Thymus (tissue), 11 donors: Measurements from ENCODE around the gene DNM3. TPM values are rescaled to one million over a fixed set of nuclear protein-coding genes. Genes with fewer than 3 reads are reported as not detected.

ENCODE experiments used
- DNase-seq, 9 donors: peaks; one replicate each; pipeline ENCODE4 v3.0.0-alpha.2; 2013; ENCODE audit warnings: low spot score in 9 of 9, low read depth in 6 of 9, missing footprints in 1 of 9
- H3K27ac ChIP-seq, 2 donors: one replicate each; pipeline ENCODE4 v1.5.1; 2013; ENCODE audit warnings: control low read depth in 1 of 2, low read depth in 1 of 2, low read length in 1 of 2, mild to moderate bottlenecking in 1 of 2, moderate library complexity in 1 of 2
- H3K27me3 ChIP-seq, 2 donors: one replicate each; pipeline ENCODE4 v1.5.1; 2013; ENCODE audit warnings: low read length in 1 of 2; ENCODE audit not compliant: control insufficient read depth in 2 of 2, insufficient read depth in 1 of 2
- H3K36me3 ChIP-seq, 2 donors: one replicate each; pipeline ENCODE4 v1.5.1; 2013; ENCODE audit warnings: low read length in 1 of 2, mild to moderate bottlenecking in 1 of 2, moderate library complexity in 1 of 2; ENCODE audit not compliant: control insufficient read depth in 2 of 2, insufficient read depth in 2 of 2
- H3K4me1 ChIP-seq, 2 donors: one replicate each; pipeline ENCODE4 v1.5.1; 2013; ENCODE audit warnings: low read length in 2 of 2; ENCODE audit not compliant: control insufficient read depth in 2 of 2, insufficient read depth in 2 of 2
- H3K4me3 ChIP-seq, 2 donors: one replicate each; pipeline ENCODE4 v1.5.1; 2013; ENCODE audit warnings: low read length in 2 of 2, control low read depth in 1 of 2, mild to moderate bottlenecking in 1 of 2
- H3K9me3 ChIP-seq, 2 donors: one replicate each; pipeline ENCODE4 v1.5.1; 2013; ENCODE audit warnings: low read length in 1 of 2, mild to moderate bottlenecking in 1 of 2; ENCODE audit not compliant: control insufficient read depth in 2 of 2, insufficient read depth in 1 of 2
- WGBS: extraction: QIAGEN DNeasy Blood & Tissue Kit; methylation state at CpG from one replicate; pipeline ENCODE4 v1.1.7; 2013; 5-methylcytosine and 5-hydroxymethylcytosine counted together
- polyA plus RNA-seq: library from polyadenylated mRNA; stranded (reverse); fragments of 200-250 nt; gene quantifications from one replicate; pipeline ENCODE4 v1.2.3, GENCODE V29; 2013
- total RNA-seq: library from RNA; stranded (reverse); fragments of 120-200 nt; gene quantifications from one replicate; pipeline ENCODE4 v1.2.4, GENCODE V29; 2013
- donor health status: healthy.

The DNM3 gene
- total and polyA plus RNA-seq, 2 donors, result 1.9 to 2.2 TPM

DNA sequence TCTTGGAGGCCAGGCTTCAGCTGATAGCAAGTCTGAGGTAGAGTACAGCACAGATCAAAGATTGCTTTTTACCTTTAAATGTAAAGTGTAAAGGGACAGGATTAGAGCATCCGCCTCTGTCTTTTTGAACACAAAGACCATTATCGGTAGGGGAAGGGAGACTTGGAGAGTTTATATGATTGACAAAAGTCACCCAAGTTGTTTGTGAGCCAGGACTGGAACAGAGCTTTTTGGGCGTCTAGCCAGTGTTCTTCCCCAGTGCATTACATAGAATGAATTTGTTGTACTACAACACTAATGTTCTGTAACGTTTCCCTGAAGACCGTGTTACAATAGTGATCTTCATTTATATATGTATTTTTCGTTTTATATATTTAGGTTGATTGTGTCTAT is 611.9 kb downstream of the DNM3 start:
- no peak for DNase-seq
- Histone ChIP-seq H3K4me3 (no peak overlapping the region), H3K36me3 (no peaks in the 10 kb centered on the region), H3K9me3 (no peaks in the 10 kb centered on the region), H3K27me3 (no peaks in the 10 kb centered on the region), H3K4me1 (peaks cover 0 to 11% of the 10 kb centered on the region in 2 donors), H3K27ac (no peak overlapping the region)
- WGBS, result 95% methylated on average over 6 of the region's 6 CpGs

DNA sequence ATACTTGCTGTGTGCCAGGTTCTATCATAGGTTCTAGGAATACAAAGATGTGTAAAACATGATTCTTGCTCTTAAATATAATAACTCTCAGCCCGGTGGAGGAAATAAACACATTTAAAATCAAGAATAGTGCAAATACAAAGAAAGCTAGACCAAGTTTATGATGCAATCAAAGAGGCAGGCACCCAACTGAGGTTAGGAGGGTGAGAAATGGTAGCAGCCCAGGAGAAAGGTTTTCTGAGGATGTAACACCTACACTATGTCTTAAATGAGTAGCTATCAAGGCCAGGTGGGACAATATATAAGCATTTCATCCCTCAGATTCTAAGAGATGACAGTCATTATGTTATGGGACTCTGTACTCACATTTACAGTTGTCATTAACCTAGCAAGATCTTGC is 612.3 kb downstream of the DNM3 start:
- Histone ChIP-seq H3K4me3 (no peak overlapping the region), H3K36me3 (no peaks in the 10 kb centered on the region), H3K27me3 (no peaks in the 10 kb centered on the region), H3K9me3 (no peaks in the 10 kb centered on the region), H3K4me1 (peaks cover 0 to 11% of the 10 kb centered on the region in 2 donors), H3K27ac (no peak overlapping the region)
- DNase-seq, result no peak
- WGBS, result 97% methylated on average over 1 of the region's 1 CpG

DNA sequence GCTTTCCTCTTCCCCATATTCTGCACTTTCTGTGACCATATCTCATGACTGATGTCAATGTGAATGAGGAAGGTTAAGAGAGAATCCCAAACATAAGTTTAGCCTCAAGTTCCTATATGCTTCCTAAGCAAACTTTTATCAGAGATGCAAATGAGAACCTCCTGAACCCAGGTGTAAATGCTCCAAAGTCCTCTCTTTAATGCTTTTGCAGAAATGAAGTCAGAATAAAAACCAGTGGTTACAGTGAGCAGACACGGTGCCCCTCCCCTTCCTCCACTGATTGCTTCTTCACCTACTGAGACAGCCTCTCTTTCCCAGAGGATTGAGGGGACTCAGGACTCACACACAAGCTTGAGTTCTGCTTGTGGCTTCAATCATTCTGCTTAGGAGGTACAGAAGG is 614.2 kb downstream of the DNM3 start:
- Histone ChIP-seq H3K36me3 (no peaks in the 10 kb centered on the region), H3K27ac (no peak overlapping the region)
- WGBS, result 100% methylated on average over 1 of the region's 1 CpG

DNA sequence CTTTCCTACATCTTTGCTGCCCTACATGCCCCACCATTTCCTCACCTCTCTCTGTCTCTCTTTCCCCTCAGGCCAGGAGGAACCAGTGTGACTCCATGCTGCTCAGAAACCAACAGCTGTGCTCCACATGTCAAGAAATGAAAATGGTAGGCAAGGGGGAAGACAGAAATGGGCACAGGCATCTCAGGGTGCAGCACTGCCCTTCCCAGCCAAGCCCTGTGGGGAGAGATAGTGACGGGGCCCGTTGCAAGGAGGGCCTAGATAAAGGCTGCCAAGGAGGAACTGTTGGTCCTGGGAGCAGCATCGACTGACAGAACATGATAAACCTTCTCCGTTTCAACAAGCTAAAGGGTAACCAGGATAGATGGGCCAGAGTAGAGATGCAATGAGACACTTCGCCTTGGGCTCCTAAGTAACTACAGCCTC is 615.1 kb downstream of the DNM3 start:
- H3K27me3 ChIP-seq, result no peaks in the 10 kb centered on the region
- H3K4me3 ChIP-seq, result no peak overlapping the region
- 98% methylated on average over 5 of the region's 5 CpGs for WGBS

More for the DNA sequence above, 614.2 kb downstream of the DNM3 start:
- no peak for DNase-seq
- H3K4me1 ChIP-seq, result peaks cover 0 to 2% of the 10 kb centered on the region in 2 donors
- H3K27me3 ChIP-seq, result no peaks in the 10 kb centered on the region
- no peak overlapping the region for H3K4me3 ChIP-seq
- H3K9me3 ChIP-seq, result no peaks in the 10 kb centered on the region

DNA sequence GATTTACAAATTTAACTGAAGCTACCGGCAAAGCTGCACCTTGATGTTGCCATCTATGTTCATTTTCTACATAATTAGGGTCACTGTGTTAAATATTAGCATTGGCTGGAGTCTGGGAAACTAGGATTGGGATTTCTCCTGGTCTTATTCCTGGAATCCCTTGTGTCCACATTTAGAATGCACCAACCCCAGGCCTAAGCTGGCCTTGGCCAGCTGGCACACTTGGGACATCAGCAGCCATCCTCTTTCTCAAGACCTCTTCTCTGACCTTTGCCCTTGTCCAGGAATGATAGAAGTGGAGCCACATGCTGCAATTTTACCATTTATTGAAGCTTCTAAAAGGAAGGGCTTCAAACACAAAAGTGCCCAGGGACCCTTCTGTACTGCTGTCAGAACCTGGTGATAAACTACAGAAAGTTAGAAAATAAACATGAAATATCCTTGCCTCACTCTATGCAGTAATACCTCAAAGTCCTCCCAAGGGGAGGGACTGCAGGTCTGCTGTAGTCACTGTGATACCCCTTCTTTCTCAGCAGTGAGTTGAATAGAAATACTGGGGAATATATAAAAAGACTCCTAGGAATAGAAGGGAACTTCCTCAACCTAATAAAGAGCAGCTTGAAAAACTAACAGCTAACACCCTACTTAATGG is 616.3 kb downstream of the DNM3 start:
- H3K4me3 ChIP-seq, result no peak overlapping the region
- WGBS, result 100% methylated on average over 1 of the region's 1 CpG
- no peak for DNase-seq
- no peaks in the 10 kb centered on the region for H3K4me1 ChIP-seq
- no peak overlapping the region for H3K27ac ChIP-seq
- no peaks in the 10 kb centered on the region for H3K9me3 ChIP-seq
- H3K27me3 ChIP-seq, result no peaks in the 10 kb centered on the region
- no peaks in the 10 kb centered on the region for H3K36me3 ChIP-seq

More for the DNA sequence above, 615.1 kb downstream of the DNM3 start:
- no peaks in the 10 kb centered on the region for H3K4me1 ChIP-seq
- DNase-seq, result no peak
- H3K36me3 ChIP-seq, result no peaks in the 10 kb centered on the region
- H3K27ac ChIP-seq, result no peak overlapping the region
- H3K9me3 ChIP-seq, result no peaks in the 10 kb centered on the region

DNA sequence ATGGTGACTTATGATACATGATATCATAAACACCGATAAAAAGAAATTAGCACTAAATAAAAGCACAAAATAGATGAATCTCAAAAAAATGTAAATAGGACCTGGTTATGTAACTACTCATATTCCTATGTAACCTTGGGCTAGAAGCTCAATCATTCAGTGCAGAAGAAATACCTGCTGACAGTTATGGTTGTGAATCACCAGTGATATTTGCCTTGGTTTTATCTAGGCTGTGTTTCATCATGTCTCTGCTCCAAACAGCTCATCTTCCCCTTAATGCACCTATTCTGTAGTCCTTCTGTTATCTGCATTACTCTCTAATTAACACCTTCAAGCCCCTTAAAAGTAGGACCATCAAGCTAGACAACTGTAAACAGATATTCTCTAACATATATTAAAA is 618.9 kb downstream of the DNM3 start:
- Histone ChIP-seq H3K27ac (no peak overlapping the region), H3K9me3 (no peaks in the 10 kb centered on the region), H3K4me1 (no peaks in the 10 kb centered on the region), H3K27me3 (no peaks in the 10 kb centered on the region), H3K4me3 (no peak overlapping the region), H3K36me3 (no peaks in the 10 kb centered on the region)
- DNase-seq, result no peak
- WGBS, result 100% methylated on average over 1 of the region's 1 CpG

DNA sequence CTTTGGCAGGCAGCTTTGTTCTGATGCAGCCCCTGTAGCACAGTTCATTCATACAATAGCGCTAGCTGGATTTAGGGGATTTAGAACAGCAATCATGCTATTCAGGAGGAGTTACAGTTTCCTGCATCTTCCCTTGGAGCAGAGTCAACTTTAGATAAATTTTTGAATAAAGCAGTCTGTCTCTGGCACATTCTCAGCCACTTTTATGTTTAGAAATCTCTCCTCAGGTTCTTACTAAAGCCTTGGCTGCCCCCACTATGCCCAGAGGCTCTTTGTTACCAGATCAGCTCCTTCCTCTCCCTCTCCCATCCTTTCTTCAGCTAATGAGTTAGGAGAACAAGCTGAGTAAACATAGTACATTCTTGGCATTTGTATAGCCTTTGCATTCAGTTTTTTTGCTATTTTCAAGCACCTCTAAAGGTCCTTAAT is 619.6 kb downstream of the DNM3 start:
- 94% methylated on average over 1 of the region's 1 CpG for WGBS
- H3K27ac ChIP-seq, result no peak overlapping the region
- H3K4me1 ChIP-seq, result no peaks in the 10 kb centered on the region
- H3K9me3 ChIP-seq, result no peaks in the 10 kb centered on the region
- no peaks in the 10 kb centered on the region for H3K36me3 ChIP-seq
- H3K4me3 ChIP-seq, result no peak overlapping the region
- no peaks in the 10 kb centered on the region for H3K27me3 ChIP-seq
- no peak for DNase-seq

Other genes with a start within 250 kb of the DNM3 start
- gene MYOCOS, start 219.3 kb upstream of the DNM3 start, total RNA-seq, result not detected
- 0.07 TPM for gene MYOCOS, start 219.3 kb upstream of the DNM3 start, polyA plus RNA-seq
- 0.28 TPM for gene MYOC, start 188.8 kb upstream of the DNM3 start, total RNA-seq
- 1.5 TPM for gene MYOC, start 188.8 kb upstream of the DNM3 start, polyA plus RNA-seq
- 5.9 TPM for gene VAMP4, start 99.4 kb upstream of the DNM3 start, total RNA-seq
- gene VAMP4, start 99.4 kb upstream of the DNM3 start, polyA plus RNA-seq, result 13.4 TPM
- 21.7 TPM for gene METTL13, start 59.8 kb upstream of the DNM3 start, total RNA-seq
- 20.0 TPM for gene METTL13, start 59.8 kb upstream of the DNM3 start, polyA plus RNA-seq